ENCODE measurements around the gene RNF225.
"Not testable (repeated sequence)": the region's sequence is repeated elsewhere in the genome, so short reads cannot be mapped to it uniquely, and the experiment has no call there.

DNA sequence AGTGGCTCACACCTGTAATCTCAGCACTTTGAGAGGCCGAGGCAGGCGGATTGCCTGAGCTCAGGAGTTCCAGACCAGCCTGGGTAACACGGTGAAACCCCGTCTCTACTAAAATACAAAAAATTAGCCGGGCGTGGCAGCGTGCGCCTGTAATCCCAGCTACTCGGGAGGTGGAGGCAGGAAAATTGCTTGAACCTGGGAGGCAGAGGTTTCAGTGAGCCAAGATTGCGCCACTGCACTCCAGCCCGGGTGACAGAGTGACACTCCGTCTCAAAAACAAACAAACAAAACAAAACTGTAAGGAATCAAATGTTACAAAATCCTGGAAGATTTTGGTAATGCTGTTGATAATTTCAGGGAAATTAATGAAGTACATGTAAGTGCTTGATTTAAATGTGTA, 47.4 kb upstream of the RNF225 start:
- TF ChIP-seq, protein P1, sequence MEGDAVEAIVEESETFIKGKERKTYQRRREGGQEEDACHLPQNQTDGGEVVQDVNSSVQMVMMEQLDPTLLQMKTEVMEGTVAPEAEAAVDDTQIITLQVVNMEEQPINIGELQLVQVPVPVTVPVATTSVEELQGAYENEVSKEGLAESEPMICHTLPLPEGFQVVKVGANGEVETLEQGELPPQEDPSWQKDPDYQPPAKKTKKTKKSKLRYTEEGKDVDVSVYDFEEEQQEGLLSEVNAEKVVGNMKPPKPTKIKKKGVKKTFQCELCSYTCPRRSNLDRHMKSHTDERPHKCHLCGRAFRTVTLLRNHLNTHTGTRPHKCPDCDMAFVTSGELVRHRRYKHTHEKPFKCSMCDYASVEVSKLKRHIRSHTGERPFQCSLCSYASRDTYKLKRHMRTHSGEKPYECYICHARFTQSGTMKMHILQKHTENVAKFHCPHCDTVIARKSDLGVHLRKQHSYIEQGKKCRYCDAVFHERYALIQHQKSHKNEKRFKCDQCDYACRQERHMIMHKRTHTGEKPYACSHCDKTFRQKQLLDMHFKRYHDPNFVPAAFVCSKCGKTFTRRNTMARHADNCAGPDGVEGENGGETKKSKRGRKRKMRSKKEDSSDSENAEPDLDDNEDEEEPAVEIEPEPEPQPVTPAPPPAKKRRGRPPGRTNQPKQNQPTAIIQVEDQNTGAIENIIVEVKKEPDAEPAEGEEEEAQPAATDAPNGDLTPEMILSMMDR (conservative IDR thresholded peaks at IDR 0.05; ENCODE audit: low read length), result not testable (repeated sequence)
- TF ChIP-seq EZH2phosphoT487 (IDR thresholded peaks at IDR 0.05; ENCODE audit: borderline replicate concordance), result not testable (repeated sequence)
